ENCODE results near the gene CD9.
A peak's percentile ranks its signal among the peaks of the same experiment; 100 is the strongest.

The CD9 gene

DNA sequence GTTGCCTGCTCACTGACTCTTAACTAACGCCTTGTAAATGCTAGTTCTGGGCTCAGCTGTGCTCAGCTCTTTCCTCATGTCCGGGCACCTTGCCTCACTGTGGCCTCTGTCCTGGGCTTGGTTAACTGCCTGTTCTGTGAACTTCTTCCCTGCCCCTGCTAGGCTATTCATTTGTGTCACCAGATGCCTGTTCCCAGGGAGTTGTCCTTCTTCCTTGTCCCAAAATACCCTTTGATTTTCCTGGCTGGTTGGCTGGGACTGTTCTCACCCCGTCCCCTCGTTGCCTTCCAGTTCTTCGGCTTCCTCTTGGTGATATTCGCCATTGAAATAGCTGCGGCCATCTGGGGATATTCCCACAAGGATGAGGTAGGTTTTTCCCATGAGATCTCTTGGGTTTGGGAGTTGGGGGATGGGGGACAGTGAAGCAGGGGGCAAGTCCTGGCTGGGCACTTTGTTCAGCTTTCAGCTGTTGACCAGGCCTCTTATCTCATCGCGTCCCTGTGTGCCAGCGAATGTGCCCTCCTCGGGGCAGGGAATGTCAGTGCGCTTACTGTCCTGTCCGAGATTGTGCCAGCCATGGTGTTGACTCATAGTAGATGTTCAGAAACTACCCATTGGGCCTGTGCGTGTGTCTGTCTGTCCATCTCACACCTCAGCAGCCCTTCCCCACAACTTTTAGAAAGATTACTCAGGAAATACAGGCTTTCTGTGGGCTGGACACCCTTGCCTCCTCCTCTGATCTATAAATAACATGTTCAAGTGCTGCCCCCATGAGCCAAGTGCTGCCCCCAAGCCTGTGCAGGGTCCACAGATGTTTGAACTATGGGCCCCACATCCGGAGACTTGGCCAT, 33.1 kb downstream of the CD9 start:
- TF ChIP-seq POLR2A (IDR thresholded peaks at IDR 0.05; ENCODE audit: extremely low read depth, insufficient read length) (no peak), MYC (IDR thresholded peaks at IDR 0.05; ENCODE audit: low read depth, low read length) (no peak)
- TF ChIP-seq, protein P1, sequence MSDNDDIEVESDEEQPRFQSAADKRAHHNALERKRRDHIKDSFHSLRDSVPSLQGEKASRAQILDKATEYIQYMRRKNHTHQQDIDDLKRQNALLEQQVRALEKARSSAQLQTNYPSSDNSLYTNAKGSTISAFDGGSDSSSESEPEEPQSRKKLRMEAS (IDR thresholded peaks at IDR 0.05; ENCODE audit: low read depth, low read length) = 0 out of 2 replicates have a peak, but pooled peaks have one; percentile 31
- H3K4me3 ChIP-seq (ENCODE audit: low read depth, low read length) = no peak overlapping the region
- DNase-seq (ENCODE audit: low read depth) = peak; percentile 72

DNA sequence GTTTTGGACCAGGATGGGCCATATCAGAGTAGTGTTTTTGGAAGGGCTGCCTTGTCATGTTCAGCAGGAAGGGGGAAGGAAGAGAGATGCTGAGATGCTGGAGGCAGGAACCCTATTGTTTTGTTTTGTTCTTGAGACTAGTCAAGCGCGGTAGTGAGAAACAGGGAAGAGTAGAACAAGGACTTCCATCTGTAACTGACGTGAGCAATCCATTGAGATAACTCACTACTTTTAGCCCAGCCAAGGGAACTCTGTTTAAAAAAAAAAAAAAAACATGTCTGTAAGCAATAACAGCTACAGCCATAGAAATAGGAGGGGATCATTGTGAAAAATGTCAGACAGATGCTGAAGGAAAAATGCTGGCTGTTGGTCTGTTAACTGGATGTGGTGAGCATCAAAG, 34.0 kb downstream of the CD9 start:
- no peak overlapping the region for H3K4me3 ChIP-seq (ENCODE audit: low read depth, low read length)
- DNase-seq (ENCODE audit: low read depth) = no peak
- TF ChIP-seq MYC (IDR thresholded peaks at IDR 0.05; ENCODE audit: low read depth, low read length) = no peak

DNA sequence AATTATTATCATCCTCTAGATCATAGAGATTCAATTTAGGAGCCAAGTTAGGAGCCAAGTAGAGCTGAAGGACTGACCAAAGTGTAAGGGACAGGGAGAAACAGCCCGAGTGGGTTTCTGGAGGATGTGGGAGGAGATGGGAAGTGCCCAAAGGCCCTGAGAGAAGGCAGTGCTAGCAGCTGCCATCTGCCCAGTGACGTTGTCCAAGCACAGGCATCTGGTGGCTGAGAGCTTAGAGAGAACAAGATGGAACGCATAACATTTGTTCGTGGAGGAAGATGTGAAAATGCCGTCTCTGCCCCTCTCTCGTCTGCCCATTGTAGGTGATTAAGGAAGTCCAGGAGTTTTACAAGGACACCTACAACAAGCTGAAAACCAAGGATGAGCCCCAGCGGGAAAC, 34.7 kb downstream of the CD9 start:
- H3K4me3 ChIP-seq (ENCODE audit: low read depth, low read length) = no peak overlapping the region
- no peak for DNase-seq (ENCODE audit: low read depth)
- no peak for TF ChIP-seq MYC (IDR thresholded peaks at IDR 0.05; ENCODE audit: low read depth, low read length)
- TF ChIP-seq, protein P1 (IDR thresholded peaks at IDR 0.05; ENCODE audit: low read depth, low read length) = no peak
- TF ChIP-seq, protein P2, sequence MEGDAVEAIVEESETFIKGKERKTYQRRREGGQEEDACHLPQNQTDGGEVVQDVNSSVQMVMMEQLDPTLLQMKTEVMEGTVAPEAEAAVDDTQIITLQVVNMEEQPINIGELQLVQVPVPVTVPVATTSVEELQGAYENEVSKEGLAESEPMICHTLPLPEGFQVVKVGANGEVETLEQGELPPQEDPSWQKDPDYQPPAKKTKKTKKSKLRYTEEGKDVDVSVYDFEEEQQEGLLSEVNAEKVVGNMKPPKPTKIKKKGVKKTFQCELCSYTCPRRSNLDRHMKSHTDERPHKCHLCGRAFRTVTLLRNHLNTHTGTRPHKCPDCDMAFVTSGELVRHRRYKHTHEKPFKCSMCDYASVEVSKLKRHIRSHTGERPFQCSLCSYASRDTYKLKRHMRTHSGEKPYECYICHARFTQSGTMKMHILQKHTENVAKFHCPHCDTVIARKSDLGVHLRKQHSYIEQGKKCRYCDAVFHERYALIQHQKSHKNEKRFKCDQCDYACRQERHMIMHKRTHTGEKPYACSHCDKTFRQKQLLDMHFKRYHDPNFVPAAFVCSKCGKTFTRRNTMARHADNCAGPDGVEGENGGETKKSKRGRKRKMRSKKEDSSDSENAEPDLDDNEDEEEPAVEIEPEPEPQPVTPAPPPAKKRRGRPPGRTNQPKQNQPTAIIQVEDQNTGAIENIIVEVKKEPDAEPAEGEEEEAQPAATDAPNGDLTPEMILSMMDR (IDR thresholded peaks at IDR 0.05; ENCODE audit: low read depth, low read length) = no peak
- no peak for TF ChIP-seq POLR2A (IDR thresholded peaks at IDR 0.05; ENCODE audit: extremely low read depth, insufficient read length)

DNA sequence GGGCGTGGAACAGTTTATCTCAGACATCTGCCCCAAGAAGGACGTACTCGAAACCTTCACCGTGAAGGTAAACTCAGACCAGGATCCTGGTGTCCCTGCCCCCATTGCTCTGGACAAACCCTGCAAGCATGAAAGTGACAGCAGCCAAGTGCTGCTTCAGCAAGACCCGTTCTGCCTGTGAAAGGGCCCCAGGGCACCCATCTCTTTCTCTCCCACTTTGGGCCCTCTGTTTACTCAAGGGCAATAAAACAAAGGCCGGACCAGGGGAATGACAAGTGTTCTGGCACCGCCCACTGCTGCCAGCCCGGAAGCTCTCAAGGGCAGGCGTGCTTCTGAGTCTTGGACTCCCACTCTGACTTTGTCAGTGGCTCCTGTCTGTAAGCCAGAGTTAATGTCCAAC, 35.3 kb downstream of the CD9 start:
- no peak overlapping the region for H3K4me3 ChIP-seq (ENCODE audit: low read depth, low read length)
- no peak for DNase-seq (ENCODE audit: low read depth)
- no peak for TF ChIP-seq POLR2A (IDR thresholded peaks at IDR 0.05; ENCODE audit: extremely low read depth, insufficient read length)
- TF ChIP-seq, protein P1 (IDR thresholded peaks at IDR 0.05; ENCODE audit: low read depth, low read length) = no peak

DNA sequence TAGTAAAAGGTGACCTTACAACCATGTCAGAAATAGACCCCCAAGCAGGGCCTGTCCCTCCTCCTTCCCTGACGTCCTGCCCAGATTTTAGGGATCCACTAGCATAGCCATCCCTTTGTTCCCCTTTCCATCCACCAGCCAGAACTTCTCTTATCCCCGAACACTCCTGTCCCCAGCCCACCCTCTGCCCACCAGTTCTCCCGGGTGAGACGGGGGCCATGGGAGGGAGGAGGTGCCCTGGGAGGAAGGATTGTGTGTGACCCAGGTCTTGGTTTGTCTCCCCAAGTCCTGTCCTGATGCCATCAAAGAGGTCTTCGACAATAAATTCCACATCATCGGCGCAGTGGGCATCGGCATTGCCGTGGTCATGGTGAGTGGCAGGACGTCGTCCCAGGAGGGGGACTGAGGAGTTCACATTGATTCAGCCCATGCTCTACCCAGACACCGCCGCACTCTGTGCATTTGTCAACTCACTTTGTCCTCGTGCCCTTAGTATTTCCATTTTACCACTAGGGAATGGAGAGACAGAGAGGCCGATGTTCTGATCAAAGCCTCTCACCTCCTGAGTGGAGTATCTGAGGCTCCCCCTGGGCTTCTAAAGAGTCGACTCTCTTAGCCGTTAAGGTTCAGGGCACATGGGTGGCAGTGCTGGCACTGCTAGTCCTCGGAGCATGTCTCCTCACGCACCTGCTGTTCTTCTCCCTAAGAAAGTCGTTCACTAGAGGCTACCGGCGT, 35.9 kb downstream of the CD9 start:
- DNase-seq (ENCODE audit: low read depth) = no peak
- H3K4me3 ChIP-seq (ENCODE audit: low read depth, low read length) = no peak overlapping the region
- TF ChIP-seq, protein P2 (IDR thresholded peaks at IDR 0.05; ENCODE audit: low read depth, low read length) = no peak
- TF ChIP-seq MYC (IDR thresholded peaks at IDR 0.05; ENCODE audit: low read depth, low read length) = no peak
- TF ChIP-seq POLR2A (IDR thresholded peaks at IDR 0.05; ENCODE audit: extremely low read depth, insufficient read length) = no peak
- TF ChIP-seq, protein P1 (IDR thresholded peaks at IDR 0.05; ENCODE audit: low read depth, low read length) = no peak

DNA sequence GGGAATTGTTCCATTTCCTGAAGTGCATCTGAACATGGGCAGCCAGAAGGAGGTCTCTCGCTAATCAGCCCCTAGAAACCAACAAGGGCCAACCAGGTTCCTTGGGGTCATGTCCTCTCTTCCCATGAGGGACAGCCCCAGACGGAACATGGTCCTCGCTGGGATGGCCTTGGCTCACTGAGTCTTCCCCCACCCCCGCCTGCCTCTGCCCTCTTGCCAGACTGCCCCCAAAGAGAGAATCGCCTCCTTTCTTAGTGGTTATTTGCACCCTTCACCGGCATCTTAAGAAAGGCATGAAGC, 36.4 kb downstream of the CD9 start:
- no peak overlapping the region for H3K4me3 ChIP-seq (ENCODE audit: low read depth, low read length)
- DNase-seq (ENCODE audit: low read depth) = no peak
- TF ChIP-seq, protein P1 (IDR thresholded peaks at IDR 0.05; ENCODE audit: low read depth, low read length) = no peak
- TF ChIP-seq POLR2A (IDR thresholded peaks at IDR 0.05; ENCODE audit: extremely low read depth, insufficient read length) (no peak), MYC (IDR thresholded peaks at IDR 0.05; ENCODE audit: low read depth, low read length) (no peak)
- TF ChIP-seq, protein P2 (IDR thresholded peaks at IDR 0.05; ENCODE audit: low read depth, low read length) = no peak

DNA sequence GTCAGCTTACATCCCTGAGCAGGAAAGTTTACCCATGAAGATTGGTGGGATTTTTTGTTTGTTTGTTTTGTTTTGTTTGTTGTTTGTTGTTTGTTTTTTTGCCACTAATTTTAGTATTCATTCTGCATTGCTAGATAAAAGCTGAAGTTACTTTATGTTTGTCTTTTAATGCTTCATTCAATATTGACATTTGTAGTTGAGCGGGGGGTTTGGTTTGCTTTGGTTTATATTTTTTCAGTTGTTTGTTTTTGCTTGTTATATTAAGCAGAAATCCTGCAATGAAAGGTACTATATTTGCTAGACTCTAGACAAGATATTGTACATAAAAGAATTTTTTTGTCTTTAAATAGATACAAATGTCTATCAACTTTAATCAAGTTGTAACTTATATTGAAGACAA, 37.6 kb downstream of the CD9 start:
- TF ChIP-seq, protein P1 (IDR thresholded peaks at IDR 0.05; ENCODE audit: low read depth, low read length) = no peak
- TF ChIP-seq POLR2A (IDR thresholded peaks at IDR 0.05; ENCODE audit: extremely low read depth, insufficient read length) = no peak
- no peak for TF ChIP-seq MYC (IDR thresholded peaks at IDR 0.05; ENCODE audit: low read depth, low read length)
- DNase-seq (ENCODE audit: low read depth) = no peak
- H3K4me3 ChIP-seq (ENCODE audit: low read depth, low read length) = no peak overlapping the region
